PC-3 (cell line): ENCODE results near the gene ADORA1. TPM values are rescaled to one million over a fixed set of nuclear protein-coding genes. Genes with fewer than 3 reads are reported as not detected.
A peak's percentile ranks its signal among the peaks of the same experiment; 100 is the strongest.

Source experiments
- ATAC-seq: fragments of 200-7000 bp; cut with Tn5 transposase; 2 replicates; pipeline ENCODE4 v1.9.1; 2020; ENCODE audit warnings: mild to moderate bottlenecking, moderate library complexity
- BruUV-seq: library from RNA; stranded (reverse); fragments of 400-500 nt; replicated peaks from 2 replicates; lab custom pipeline; 2021; lab: Mats Ljungman, UMichigan
- CTCF ChIA-PET: fragments of 300-600 bp; sonication (Branson Sonifier 250); formaldehyde crosslinking; loops from one replicate; lab custom pipeline; 2022; ENCODE audit warnings: antibody characterized with exemption; lab: Charles Lee
- POLR2A ChIA-PET: fragments of 300-600 bp; sonication (Branson Sonifier 250); formaldehyde crosslinking; loops from one replicate; lab custom pipeline; 2022; ENCODE audit warnings: antibody characterized with exemption; ENCODE audit not compliant: unreplicated experiment; lab: Charles Lee
- DNase-seq: peaks from one replicate; pipeline ENCODE4 v3.0.0-alpha.2; 2015
- H2AFZ ChIP-seq: fragments of 300-600 bp; sonication (generic); 2 replicates; pipeline ENCODE4 v1.6.0; 2016; ENCODE audit warnings: antibody characterized with exemption, low read length
- H3F3A ChIP-seq: fragments of 300-600 bp; sonication (generic); one replicate; pipeline ENCODE4 v1.6.0; 2017; ENCODE audit warnings: antibody characterized with exemption, low read length, control low read depth, mild to moderate bottlenecking; ENCODE audit not compliant: unreplicated experiment
- H3K27ac ChIP-seq: fragments of 300-600 bp; sonication (generic); 2 replicates; pipeline ENCODE4 v1.5.1; 2016; ENCODE audit warnings: mild to moderate bottlenecking, low read length
- H3K27me3 ChIP-seq: fragments of 300-600 bp; sonication (generic); 2 replicates; pipeline ENCODE4 v1.6.1; 2016; ENCODE audit warnings: low read length, mixed read lengths
- H3K36me3 ChIP-seq: fragments of 300-600 bp; sonication (generic); 2 replicates; pipeline ENCODE4 v1.6.1; 2016; ENCODE audit warnings: low read depth, mixed run types, low read length, mixed read lengths
- H3K4me1 ChIP-seq: fragments of 300-600 bp; sonication (generic); 2 replicates; pipeline ENCODE4 v1.5.1; 2016; ENCODE audit warnings: low read length; ENCODE audit not compliant: insufficient read depth
- H3K4me2 ChIP-seq: fragments of 300-600 bp; sonication (generic); 2 replicates; pipeline ENCODE4 v1.6.0; 2016; ENCODE audit warnings: low read length
- H3K4me3 ChIP-seq: fragments of 300-600 bp; sonication (generic); 2 replicates; pipeline ENCODE4 v1.5.1; 2016; ENCODE audit warnings: mild to moderate bottlenecking, low read length, mixed read lengths
- H3K79me2 ChIP-seq: fragments of 300-600 bp; sonication (generic); 2 replicates; pipeline ENCODE4 v1.6.1; 2017; ENCODE audit warnings: low read length, mixed read lengths
- H3K9ac ChIP-seq: fragments of 300-600 bp; sonication (generic); 2 replicates; pipeline ENCODE4 v1.6.0; 2016; ENCODE audit warnings: mild to moderate bottlenecking, low read length
- H3K9me2 ChIP-seq: fragments of 300-600 bp; sonication (generic); replicated peaks from 2 replicates; pipeline ENCODE4 v1.6.1; 2016; ENCODE audit warnings: mixed run types, low read length, mixed read lengths
- H3K9me3 ChIP-seq: fragments of 300-600 bp; sonication (generic); 2 replicates; pipeline ENCODE4 v1.6.1; 2016; ENCODE audit warnings: low read length, mixed read lengths
- H4K20me1 ChIP-seq: fragments of 300-600 bp; sonication (generic); 2 replicates; pipeline ENCODE4 v1.6.1; 2016; ENCODE audit warnings: low read length, mixed read lengths
- EZH2 ChIP-seq: fragments of 300-600 bp; sonication (generic); IDR thresholded peaks from one replicate; pipeline ENCODE4 v1.6.1; 2017; ENCODE audit warnings: antibody characterized with exemption, mild to moderate bottlenecking, low read length; ENCODE audit not compliant: unreplicated experiment
- EZH2phosphoT487 ChIP-seq: fragments of 300-600 bp; sonication (generic); IDR thresholded peaks from 2 replicates; pipeline ENCODE4 v1.6.1; 2018; ENCODE audit warnings: mild to moderate bottlenecking, antibody characterized with exemption, low read length, borderline replicate concordance
- intact Hi-C: fragments of 100-400 bp; cut with micrococcal nuclease; formaldehyde crosslinking; loops from 2 replicates; pipeline ENCODE4 v1.9.0; 2023
- total RNA-seq: library from RNA; depleted of rRNA; stranded (reverse); fragments of >200 nt; gene quantifications from 2 replicates; pipeline ENCODE4 v1.2.3, GENCODE V29; 2014
- TF ChIP-seq, protein P1 (sequence below): fragments of 300-600 bp; sonication (generic); conservative IDR thresholded peaks from 2 replicates; pipeline ENCODE4 v1.5.1; 2017; ENCODE audit warnings: antibody characterized with exemption, low read depth, mild to moderate bottlenecking, low read length

Gene ADORA1
- total RNA-seq, 1 experiment from 2014 or later: 1.4 TPM

DNA sequence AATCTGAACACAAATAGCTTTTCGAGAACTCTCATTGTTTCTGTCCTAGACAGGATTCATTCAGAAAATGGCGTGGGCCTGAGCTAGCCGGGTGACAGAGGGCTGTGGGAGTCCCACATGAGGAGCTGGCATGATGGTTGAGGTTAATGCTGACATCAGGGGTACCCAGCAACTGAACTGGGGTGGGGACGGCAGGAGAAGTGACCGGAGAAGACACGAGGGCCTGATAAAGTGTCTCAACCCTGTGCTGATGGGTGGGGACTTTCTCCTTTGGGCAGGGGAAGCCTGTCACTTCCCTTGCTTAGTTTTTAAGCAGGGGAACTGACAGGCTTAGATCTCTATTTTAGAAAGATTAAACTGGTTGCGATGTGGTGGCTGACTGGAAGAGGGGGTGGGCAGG lies 87.3 kb downstream of the ADORA1 start:
- CTCF ChIA-PET: interaction anchor here (0.6 kb wide), 1 partner anchor 102 kb away, joined by 6 read pairs; no protein-coding TSS in a partner anchor

DNA sequence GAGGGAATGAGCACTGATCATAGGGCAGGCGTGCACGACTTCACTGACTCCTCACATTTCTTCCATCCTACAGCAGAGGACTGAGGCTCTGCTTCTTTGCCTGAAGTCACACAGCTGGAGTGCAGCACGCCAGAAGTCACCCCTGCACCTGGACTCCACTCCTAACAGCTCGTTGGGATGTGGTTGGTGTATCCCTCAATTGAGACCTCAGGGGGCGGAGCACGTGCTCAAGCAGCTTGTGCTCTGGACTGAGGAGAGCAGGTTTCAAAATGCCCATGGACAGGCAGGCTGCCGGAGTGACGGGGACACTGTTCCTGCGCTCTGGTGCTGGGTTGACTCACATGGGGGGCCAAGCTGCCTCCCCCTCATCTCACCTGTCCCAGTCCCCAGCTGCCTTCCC lies 88.0 kb downstream of the ADORA1 start:
- intact Hi-C loops: no loop called here

More for the DNA sequence above, 87.3 kb downstream of the ADORA1 start:
- intact Hi-C loops: no loop called here
- Histone ChIP-seq H3K9me2 (no peaks in the 10 kb centered on the region), H3K4me1 (no peaks in the 10 kb centered on the region), H2AFZ (no peak overlapping the region), H3K9me3 (no peaks in the 10 kb centered on the region), H3K36me3 (no peaks in the 10 kb centered on the region), H3K9ac (no peak overlapping the region), H3K4me2 (no peak overlapping the region), H3K79me2 (no peaks in the 10 kb centered on the region), H3F3A (no peaks in the 10 kb centered on the region), H3K4me3 (no peak overlapping the region), H4K20me1 (no peaks in the 10 kb centered on the region), H3K27ac (no peak overlapping the region), H3K27me3 (peaks cover 30% of the 10 kb centered on the region)
- TF ChIP-seq EZH2phosphoT487: no peak
- TF ChIP-seq, protein P1, sequence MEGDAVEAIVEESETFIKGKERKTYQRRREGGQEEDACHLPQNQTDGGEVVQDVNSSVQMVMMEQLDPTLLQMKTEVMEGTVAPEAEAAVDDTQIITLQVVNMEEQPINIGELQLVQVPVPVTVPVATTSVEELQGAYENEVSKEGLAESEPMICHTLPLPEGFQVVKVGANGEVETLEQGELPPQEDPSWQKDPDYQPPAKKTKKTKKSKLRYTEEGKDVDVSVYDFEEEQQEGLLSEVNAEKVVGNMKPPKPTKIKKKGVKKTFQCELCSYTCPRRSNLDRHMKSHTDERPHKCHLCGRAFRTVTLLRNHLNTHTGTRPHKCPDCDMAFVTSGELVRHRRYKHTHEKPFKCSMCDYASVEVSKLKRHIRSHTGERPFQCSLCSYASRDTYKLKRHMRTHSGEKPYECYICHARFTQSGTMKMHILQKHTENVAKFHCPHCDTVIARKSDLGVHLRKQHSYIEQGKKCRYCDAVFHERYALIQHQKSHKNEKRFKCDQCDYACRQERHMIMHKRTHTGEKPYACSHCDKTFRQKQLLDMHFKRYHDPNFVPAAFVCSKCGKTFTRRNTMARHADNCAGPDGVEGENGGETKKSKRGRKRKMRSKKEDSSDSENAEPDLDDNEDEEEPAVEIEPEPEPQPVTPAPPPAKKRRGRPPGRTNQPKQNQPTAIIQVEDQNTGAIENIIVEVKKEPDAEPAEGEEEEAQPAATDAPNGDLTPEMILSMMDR: no peak
- no peak for TF ChIP-seq EZH2
- BruUV-seq: no TSS peak
- no peak for ATAC-seq
- POLR2A ChIA-PET: no interaction called here
- no peak for DNase-seq

More for the DNA sequence above, 88.0 kb downstream of the ADORA1 start:
- Histone ChIP-seq H3K4me1 (no peaks in the 10 kb centered on the region), H3K79me2 (no peaks in the 10 kb centered on the region), H3K27me3 (peaks cover 35% of the 10 kb centered on the region), H3K27ac (no peak overlapping the region), H3K9me2 (no peaks in the 10 kb centered on the region), H3K36me3 (no peaks in the 10 kb centered on the region), H3K9me3 (no peaks in the 10 kb centered on the region), H3F3A (no peaks in the 10 kb centered on the region), H2AFZ (no peak overlapping the region), H3K9ac (no peak overlapping the region), H3K4me3 (no peak overlapping the region), H3K4me2 (no peak overlapping the region), H4K20me1 (no peaks in the 10 kb centered on the region)
- ATAC-seq (peak; percentile 7; the same call in 1 of the 2 replicates), DNase-seq (no peak)
- TF ChIP-seq, protein P1: no peak
- no peak for TF ChIP-seq EZH2
- no peak for TF ChIP-seq EZH2phosphoT487
- CTCF ChIA-PET: interaction anchor here (0.6 to 1.6 kb wide), 7 partner anchors 54 to 176 kb away, joined by 3 to 36 read pairs (median 4); no protein-coding TSS in a partner anchor
- POLR2A ChIA-PET: no interaction called here
- BruUV-seq: no TSS peak
